ENCODE results near the gene RBM48. TPM values are rescaled to one million over a fixed set of nuclear protein-coding genes. Genes with fewer than 3 reads are reported as not detected.

Gene RBM48
- total RNA-seq, 2 experiments from 2014 or later = 11.7 to 14.0 TPM

- Mint-ChIP-seq H3K9me3 (no peaks in the 10 kb centered on the region), H3K27me3 (no peaks in the 10 kb centered on the region), H3K4me1 (ENCODE audit: low read depth) (no peaks in the 10 kb centered on the region), H3K36me3 (no peaks in the 10 kb centered on the region), H3K4me3 (no peak overlapping the region), H3K27ac (no peak overlapping the region)
- intact Hi-C loops (cut with micrococcal nuclease) = no loop called here
- CTCF ChIA-PET = no interaction called here
- POLR2A ChIA-PET = no interaction called here
- no peak for DNase-seq
These were observed 19.0 kb downstream of the RBM48 start for GRCh38 chr7:92547579-92547978.

GRCh38 chr7:92550194-92550593 lies 21.6 kb downstream of the RBM48 start:
- H3K4me1 Mint-ChIP-seq (ENCODE audit: low read depth) = no peaks in the 10 kb centered on the region
- CTCF ChIA-PET = no interaction called here
- H3K4me3 Mint-ChIP-seq = no peak overlapping the region
- no peaks in the 10 kb centered on the region for H3K9me3 Mint-ChIP-seq
- POLR2A ChIA-PET = no interaction called here
- H3K27me3 Mint-ChIP-seq = no peaks in the 10 kb centered on the region
- H3K27ac Mint-ChIP-seq = no peak overlapping the region
- no peak for DNase-seq
- no peaks in the 10 kb centered on the region for H3K36me3 Mint-ChIP-seq
- intact Hi-C loops (cut with micrococcal nuclease) = no loop called here

GRCh38 chr7:92557249-92557648 lies 28.7 kb downstream of the RBM48 start:
- H3K4me1 Mint-ChIP-seq (ENCODE audit: low read depth) = no peaks in the 10 kb centered on the region
- no peak for DNase-seq
- no peaks in the 10 kb centered on the region for H3K9me3 Mint-ChIP-seq
- H3K27ac Mint-ChIP-seq = no peak overlapping the region
- intact Hi-C loops (cut with micrococcal nuclease) = no loop called here
- ChIA-PET CTCF (interaction anchor here (0.9 kb wide), 1 partner anchor 671 kb away, joined by 3 read pairs; no protein-coding TSS in a partner anchor), POLR2A (no interaction called here)
- peaks cover 8% of the 10 kb centered on the region for H3K36me3 Mint-ChIP-seq
- H3K4me3 Mint-ChIP-seq = no peak overlapping the region
- H3K27me3 Mint-ChIP-seq = no peaks in the 10 kb centered on the region

GRCh38 chr7:92557808-92558362 lies 29.3 kb downstream of the RBM48 start:
- Mint-ChIP-seq H3K36me3 (peaks cover 10% of the 10 kb centered on the region), H3K27me3 (no peaks in the 10 kb centered on the region), H3K4me1 (ENCODE audit: low read depth) (no peaks in the 10 kb centered on the region), H3K27ac (no peak overlapping the region), H3K4me3 (no peak overlapping the region), H3K9me3 (no peaks in the 10 kb centered on the region)
- ChIA-PET POLR2A (interaction anchor here (0.9 kb wide), 1 partner anchor 32 kb away, joined by 3 read pairs; no protein-coding TSS in a partner anchor), CTCF (no interaction called here)
- DNase-seq = no peak
- intact Hi-C loops (cut with micrococcal nuclease) = no loop called here

- intact Hi-C loops (cut with micrococcal nuclease) = no loop called here
- ChIA-PET CTCF (no interaction called here), POLR2A (no interaction called here)
- H3K27ac Mint-ChIP-seq = no peak overlapping the region
- peaks cover 14% of the 10 kb centered on the region for H3K36me3 Mint-ChIP-seq
- H3K27me3 Mint-ChIP-seq = no peaks in the 10 kb centered on the region
- H3K4me3 Mint-ChIP-seq = no peak overlapping the region
- no peaks in the 10 kb centered on the region for H3K4me1 Mint-ChIP-seq (ENCODE audit: low read depth)
- H3K9me3 Mint-ChIP-seq = no peaks in the 10 kb centered on the region
- no peak for DNase-seq
These were observed 32.0 kb downstream of the RBM48 start for GRCh38 chr7:92560602-92561001.

- no peaks in the 10 kb centered on the region for H3K4me1 Mint-ChIP-seq (ENCODE audit: low read depth)
- DNase-seq = no peak
- no peaks in the 10 kb centered on the region for H3K9me3 Mint-ChIP-seq
- no peaks in the 10 kb centered on the region for H3K27me3 Mint-ChIP-seq
- intact Hi-C loops (cut with micrococcal nuclease) = no loop called here
- no peak overlapping the region for H3K27ac Mint-ChIP-seq
- H3K4me3 Mint-ChIP-seq = no peak overlapping the region
- ChIA-PET POLR2A (interaction anchor here (1.1 kb wide), 2 partner anchors 11 to 24 kb away, joined by 3 read pairs; no protein-coding TSS in a partner anchor), CTCF (interaction anchor here (0.8 kb wide), 1 partner anchor 47 kb away, joined by 3 read pairs; no protein-coding TSS in a partner anchor)
- H3K36me3 Mint-ChIP-seq = peaks cover 18% of the 10 kb centered on the region
These were observed 34.8 kb downstream of the RBM48 start for GRCh38 chr7:92563345-92563744.

GRCh38 chr7:92567460-92567859 lies 38.9 kb downstream of the RBM48 start:
- ChIA-PET CTCF (interaction anchor here (1.2 to 1.6 kb wide), 2 partner anchors 39 to 42 kb away, joined by 3 to 4 read pairs; partner anchors contain the start of genes PEX1 and RBM48), POLR2A (no interaction called here)
- H3K36me3 Mint-ChIP-seq = peaks cover 24% of the 10 kb centered on the region
- no peaks in the 10 kb centered on the region for H3K27me3 Mint-ChIP-seq
- H3K9me3 Mint-ChIP-seq = no peaks in the 10 kb centered on the region
- H3K4me1 Mint-ChIP-seq (ENCODE audit: low read depth) = no peaks in the 10 kb centered on the region
- no peak overlapping the region for H3K4me3 Mint-ChIP-seq
- intact Hi-C loops (cut with micrococcal nuclease) = no loop called here
- no peak overlapping the region for H3K27ac Mint-ChIP-seq
- DNase-seq = no peak

- peaks cover 25% of the 10 kb centered on the region for H3K36me3 Mint-ChIP-seq
- H3K27me3 Mint-ChIP-seq = no peaks in the 10 kb centered on the region
- ChIA-PET CTCF (no interaction called here), POLR2A (no interaction called here)
- DNase-seq = no peak
- no peaks in the 10 kb centered on the region for H3K9me3 Mint-ChIP-seq
- peak overlapping the region; percentile 47 for H3K27ac Mint-ChIP-seq
- intact Hi-C loops (cut with micrococcal nuclease) = no loop called here
- peaks cover 2% of the 10 kb centered on the region for H3K4me1 Mint-ChIP-seq (ENCODE audit: low read depth)
- no peak overlapping the region for H3K4me3 Mint-ChIP-seq
These were observed 40.5 kb downstream of the RBM48 start for GRCh38 chr7:92569137-92569536.

GRCh38 chr7:92576296-92576695 lies 47.7 kb downstream of the RBM48 start:
- ChIA-PET CTCF (no interaction called here), POLR2A (no interaction called here)
- H3K27ac Mint-ChIP-seq = no peak overlapping the region
- H3K4me1 Mint-ChIP-seq (ENCODE audit: low read depth) = peaks cover 4% of the 10 kb centered on the region
- no peak for DNase-seq
- intact Hi-C loops (cut with micrococcal nuclease) = no loop called here
- H3K9me3 Mint-ChIP-seq = no peaks in the 10 kb centered on the region
- no peak overlapping the region for H3K4me3 Mint-ChIP-seq
- peaks cover 39% of the 10 kb centered on the region for H3K36me3 Mint-ChIP-seq
- H3K27me3 Mint-ChIP-seq = no peaks in the 10 kb centered on the region

- ChIA-PET POLR2A (no interaction called here), CTCF (interaction anchor here (2.1 kb wide), 1 partner anchor 8 kb away, joined by 4 read pairs; no protein-coding TSS in a partner anchor)
- H3K4me3 Mint-ChIP-seq = no peak overlapping the region
- H3K27ac Mint-ChIP-seq = peak overlapping the region; percentile 30
- H3K9me3 Mint-ChIP-seq = peaks cover 4% of the 10 kb centered on the region
- no peak for DNase-seq
- H3K36me3 Mint-ChIP-seq = peaks cover 30% of the 10 kb centered on the region
- H3K4me1 Mint-ChIP-seq (ENCODE audit: low read depth) = peaks cover 43% of the 10 kb centered on the region
- no peaks in the 10 kb centered on the region for H3K27me3 Mint-ChIP-seq
- intact Hi-C loops (cut with micrococcal nuclease) = no loop called here
These were observed 54.4 kb downstream of the RBM48 start for GRCh38 chr7:92582948-92583347.

- Mint-ChIP-seq H3K27me3 (no peaks in the 10 kb centered on the region), H3K36me3 (peaks cover 37% of the 10 kb centered on the region), H3K4me1 (ENCODE audit: low read depth) (peaks cover 58% of the 10 kb centered on the region), H3K4me3 (no peak overlapping the region), H3K9me3 (peaks cover 4% of the 10 kb centered on the region), H3K27ac (peak overlapping the region; percentile 76)
- POLR2A ChIA-PET = no interaction called here
- DNase-seq = no peak
- intact Hi-C loops (cut with micrococcal nuclease) = loop anchor here (5.0 kb wide), 2 partner anchors 338 to 532 kb away; partner anchors contain the start of genes ANKIB1, KRIT1 and SAMD9
- CTCF ChIA-PET = interaction anchor here (1.1 kb wide), 1 partner anchor 25 kb away, joined by 3 read pairs; no protein-coding TSS in a partner anchor
These were observed 56.4 kb downstream of the RBM48 start for GRCh38 chr7:92584953-92585352.

- ChIA-PET POLR2A (no interaction called here), CTCF (interaction anchor here (1.2 kb wide), 1 partner anchor 461 kb away, joined by 4 read pairs; no protein-coding TSS in a partner anchor)
- no peak for DNase-seq
- intact Hi-C loops (cut with micrococcal nuclease) = loop anchor here (5.0 kb wide), 2 partner anchors 339 to 531 kb away; partner anchors contain the start of genes ANKIB1, KRIT1 and SAMD9
- H3K9me3 Mint-ChIP-seq = peaks cover 4% of the 10 kb centered on the region
- peaks cover 33% of the 10 kb centered on the region for H3K36me3 Mint-ChIP-seq
- H3K27me3 Mint-ChIP-seq = no peaks in the 10 kb centered on the region
- peak overlapping the region; percentile 61 for H3K27ac Mint-ChIP-seq
- peaks cover 62% of the 10 kb centered on the region for H3K4me1 Mint-ChIP-seq (ENCODE audit: low read depth)
- H3K4me3 Mint-ChIP-seq = no peak overlapping the region
These were observed 57.8 kb downstream of the RBM48 start for GRCh38 chr7:92586403-92586802.

- DNase-seq = no peak
- Mint-ChIP-seq H3K27ac (peak overlapping the region; percentile 63), H3K4me3 (no peak overlapping the region), H3K27me3 (no peaks in the 10 kb centered on the region), H3K36me3 (peaks cover 33% of the 10 kb centered on the region), H3K4me1 (ENCODE audit: low read depth) (peaks cover 62% of the 10 kb centered on the region), H3K9me3 (peaks cover 4% of the 10 kb centered on the region)
- ChIA-PET CTCF (no interaction called here), POLR2A (interaction anchor here (1.1 kb wide), 1 partner anchor 23 kb away, joined by 3 read pairs; no protein-coding TSS in a partner anchor)
- intact Hi-C loops (cut with micrococcal nuclease) = loop anchor here (5.0 kb wide), 2 partner anchors 340 to 530 kb away; partner anchors contain the start of genes ANKIB1, KRIT1 and SAMD9
These were observed 58.2 kb downstream of the RBM48 start for GRCh38 chr7:92586841-92587240.

Data from activated CD4-positive, alpha-beta memory T cell treated with anti-CD3 and anti-CD28 coated beads for 36 hours (primary cell).